HG02759 (cell line): ENCODE measurements around the gene PRDM1.
A peak's percentile ranks its signal among the peaks of the same experiment; 100 is the strongest.
"Not testable (repeated sequence)": the region's sequence is repeated elsewhere in the genome, so short reads cannot be mapped to it uniquely, and the experiment has no call there.

ENCODE experiments used
- ATAC-seq: cut with Tn5 transposase; IDR thresholded peaks from one replicate; pipeline ENCODE4 v1.9.1; 2021; ENCODE audit warnings: mild to moderate bottlenecking, moderate library complexity; ENCODE audit not compliant: unreplicated experiment

Gene PRDM1

GRCh38 chr6:106134087-106134770, 48.1 kb downstream of the PRDM1 start:
- ATAC-seq = no peak

- ATAC-seq = no peak
Observed at GRCh38 chr6:106134906-106135634, 48.9 kb downstream of the PRDM1 start.

GRCh38 chr6:106135911-106136571, 49.9 kb downstream of the PRDM1 start:
- no peak for ATAC-seq

- ATAC-seq = no peak
Observed at GRCh38 chr6:106136845-106137244, 50.7 kb downstream of the PRDM1 start.

GRCh38 chr6:106138151-106138550, 52.0 kb downstream of the PRDM1 start:
- ATAC-seq = no peak

- ATAC-seq = peak; percentile 81
Observed at GRCh38 chr6:106141441-106142237, 55.5 kb downstream of the PRDM1 start.

DNA sequence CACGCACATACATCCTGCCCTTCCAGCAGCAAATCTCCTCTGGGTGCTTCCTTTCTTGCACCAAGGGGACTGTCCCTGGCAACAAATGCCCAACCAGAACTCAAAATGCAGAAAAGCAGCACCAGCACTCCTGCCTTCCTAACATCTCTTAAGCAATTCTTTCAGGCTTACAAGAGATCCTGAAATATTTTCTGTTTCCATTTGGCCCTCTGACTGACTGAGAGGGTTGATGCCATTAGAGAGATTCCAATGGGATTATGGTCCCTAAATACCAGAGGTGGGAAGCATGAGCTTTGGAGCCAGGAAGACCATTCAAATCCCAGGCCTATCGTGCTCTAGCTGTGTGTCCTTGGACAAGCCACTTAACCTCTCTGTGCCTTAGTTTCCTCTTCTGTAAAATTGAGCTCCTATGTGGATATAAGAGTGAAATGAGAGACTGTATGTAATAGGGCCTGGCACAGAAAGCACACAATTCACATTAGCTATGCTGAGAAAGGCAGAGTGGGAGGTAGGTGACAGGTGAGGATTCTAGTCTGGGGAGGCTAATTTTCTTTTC, 56.8 kb downstream of the PRDM1 start:
- no peak for ATAC-seq

GRCh38 chr6:106143665-106144064, 57.5 kb downstream of the PRDM1 start:
- ATAC-seq = no peak

GRCh38 chr6:106145144-106145543, 59.0 kb downstream of the PRDM1 start:
- no peak for ATAC-seq

DNA sequence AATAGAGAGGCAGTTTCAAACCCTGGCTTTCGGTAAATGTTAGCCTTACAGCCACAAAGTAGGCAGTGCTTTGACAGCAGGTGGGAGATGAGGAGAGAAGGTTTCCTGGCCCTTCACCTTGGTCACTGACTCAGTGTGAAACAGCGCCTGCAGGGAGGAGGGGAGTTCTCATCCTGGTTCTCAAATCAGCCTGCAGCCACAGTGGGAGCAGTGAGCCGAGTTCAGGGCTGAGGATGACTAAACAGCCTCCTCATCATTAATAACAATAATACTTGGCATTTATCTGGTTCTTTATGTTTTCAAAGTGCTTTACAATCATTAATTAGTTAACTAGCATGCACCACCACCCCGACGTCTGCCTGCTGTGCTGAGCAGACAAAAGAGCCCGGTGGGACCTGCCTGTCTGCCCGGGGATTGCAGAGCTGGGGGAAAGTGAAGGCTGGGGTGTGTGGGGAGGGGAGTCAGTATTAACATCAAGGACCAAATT, 59.6 kb downstream of the PRDM1 start:
- peak; percentile 34 for ATAC-seq

- ATAC-seq = peak; percentile 44
Observed at GRCh38 chr6:106146852-106147351, 60.8 kb downstream of the PRDM1 start.

GRCh38 chr6:106147476-106147875, 61.3 kb downstream of the PRDM1 start:
- no peak for ATAC-seq

- ATAC-seq = no peak
Observed at GRCh38 chr6:106149472-106150069, 63.4 kb downstream of the PRDM1 start.

DNA sequence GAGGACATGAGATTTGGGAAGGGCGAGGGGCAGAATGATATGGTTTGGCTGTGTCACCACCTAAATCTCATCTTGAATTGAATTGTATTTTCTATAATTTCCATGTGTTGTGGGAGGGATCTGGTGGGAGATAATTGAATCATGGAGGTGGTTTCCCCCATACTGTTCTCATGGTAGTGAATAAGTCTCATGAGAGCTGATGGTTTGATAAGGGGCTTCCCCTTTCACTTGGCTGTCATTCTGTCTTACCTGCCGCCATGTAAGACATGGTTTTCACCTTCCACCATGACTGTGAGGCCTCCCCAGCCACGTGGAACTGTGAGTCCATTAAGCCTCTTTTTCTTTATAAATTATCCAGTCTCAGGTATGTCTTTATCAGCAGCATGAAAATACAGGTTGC, 66.3 kb downstream of the PRDM1 start:
- not testable (repeated sequence) for ATAC-seq

GRCh38 chr6:106152952-106153351, 66.8 kb downstream of the PRDM1 start:
- no peak for ATAC-seq

GRCh38 chr6:106154326-106154725, 68.2 kb downstream of the PRDM1 start:
- no peak for ATAC-seq

DNA sequence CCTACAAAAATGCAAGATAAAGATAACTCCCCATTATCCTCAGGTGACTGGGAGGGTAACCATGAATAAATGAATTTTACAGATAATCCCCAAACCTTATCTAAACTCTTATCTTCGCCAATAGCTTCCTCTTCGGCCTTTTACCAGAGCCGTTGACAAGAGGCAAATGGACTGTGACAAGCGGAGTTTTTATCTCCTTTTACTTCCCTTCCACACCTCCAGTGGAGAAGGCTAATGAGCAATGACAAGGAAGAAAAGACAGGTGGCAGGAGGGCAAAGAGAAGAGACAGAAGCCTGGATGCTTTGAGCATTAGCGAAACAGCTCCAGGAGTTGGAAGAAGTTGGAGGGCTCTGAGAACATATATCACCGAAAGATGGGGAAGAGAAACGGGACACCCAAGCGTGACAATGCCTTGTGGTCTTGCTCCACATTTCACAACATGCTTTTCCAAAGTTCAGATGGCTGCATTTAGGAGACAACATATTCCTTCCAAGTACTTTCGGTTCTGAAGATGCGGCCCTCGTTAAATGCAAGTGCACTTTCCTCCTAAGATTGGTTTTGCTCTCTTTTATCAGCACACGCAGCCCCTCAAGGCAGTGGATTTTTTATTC, 69.2 kb downstream of the PRDM1 start:
- no peak for ATAC-seq

GRCh38 chr6:106156413-106156812, 70.3 kb downstream of the PRDM1 start:
- no peak for ATAC-seq

DNA sequence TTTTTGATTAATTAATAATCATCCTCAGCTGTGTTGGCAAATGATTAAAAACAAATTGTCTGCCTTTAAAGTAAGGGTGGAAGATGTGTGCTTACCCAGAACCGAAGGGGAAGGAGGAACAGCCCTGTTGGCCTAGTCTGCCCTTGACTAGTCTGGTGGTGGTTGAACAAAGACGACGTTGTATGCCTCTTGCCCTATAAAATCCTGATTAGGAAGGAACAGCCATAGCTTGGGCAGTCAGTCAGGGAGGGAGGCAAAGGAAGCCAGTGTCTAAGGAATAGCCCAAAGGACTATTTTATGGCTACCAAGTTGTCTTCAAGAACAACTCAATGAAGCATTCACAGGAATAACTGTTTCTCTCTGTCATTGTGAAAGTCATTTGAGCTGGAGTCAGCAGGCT, 70.7 kb downstream of the PRDM1 start:
- no peak for ATAC-seq

DNA sequence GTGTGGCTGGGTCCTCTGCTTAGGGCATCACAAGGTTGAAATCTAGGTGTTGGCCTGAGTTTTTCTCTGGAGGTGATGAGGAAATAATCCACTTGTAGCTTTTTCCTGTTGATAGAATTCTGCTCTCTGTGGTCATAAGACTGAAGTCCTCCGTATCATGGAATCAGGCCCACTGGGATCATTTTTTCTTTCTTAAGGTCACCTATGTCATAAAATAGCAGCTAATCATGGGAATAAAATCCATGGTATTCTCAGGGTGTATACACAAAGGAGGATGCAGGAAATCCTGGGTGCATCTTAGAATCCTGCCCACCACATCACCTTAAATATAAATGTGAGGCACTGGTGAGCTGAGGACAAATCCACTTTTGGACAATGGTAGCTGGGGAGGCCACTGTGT, 72.7 kb downstream of the PRDM1 start:
- no peak for ATAC-seq
